ENCODE results near the gene IL33.
A peak's percentile ranks its signal among the peaks of the same experiment; 100 is the strongest.

IL33 gene

GRCh38 chr9:6271508-6272228 is 56.1 kb downstream of the IL33 start:
- DNase-seq (ENCODE audit: low read depth) = no peak
- no peak overlapping the region for H3K4me3 ChIP-seq (ENCODE audit: control insufficient read depth, low read depth, low read length)
- TF ChIP-seq, protein P1, sequence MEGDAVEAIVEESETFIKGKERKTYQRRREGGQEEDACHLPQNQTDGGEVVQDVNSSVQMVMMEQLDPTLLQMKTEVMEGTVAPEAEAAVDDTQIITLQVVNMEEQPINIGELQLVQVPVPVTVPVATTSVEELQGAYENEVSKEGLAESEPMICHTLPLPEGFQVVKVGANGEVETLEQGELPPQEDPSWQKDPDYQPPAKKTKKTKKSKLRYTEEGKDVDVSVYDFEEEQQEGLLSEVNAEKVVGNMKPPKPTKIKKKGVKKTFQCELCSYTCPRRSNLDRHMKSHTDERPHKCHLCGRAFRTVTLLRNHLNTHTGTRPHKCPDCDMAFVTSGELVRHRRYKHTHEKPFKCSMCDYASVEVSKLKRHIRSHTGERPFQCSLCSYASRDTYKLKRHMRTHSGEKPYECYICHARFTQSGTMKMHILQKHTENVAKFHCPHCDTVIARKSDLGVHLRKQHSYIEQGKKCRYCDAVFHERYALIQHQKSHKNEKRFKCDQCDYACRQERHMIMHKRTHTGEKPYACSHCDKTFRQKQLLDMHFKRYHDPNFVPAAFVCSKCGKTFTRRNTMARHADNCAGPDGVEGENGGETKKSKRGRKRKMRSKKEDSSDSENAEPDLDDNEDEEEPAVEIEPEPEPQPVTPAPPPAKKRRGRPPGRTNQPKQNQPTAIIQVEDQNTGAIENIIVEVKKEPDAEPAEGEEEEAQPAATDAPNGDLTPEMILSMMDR (IDR thresholded peaks at IDR 0.05; ENCODE audit: control insufficient read depth, insufficient read depth, low read depth, low read length, missing control alignments) = no peak

DNA sequence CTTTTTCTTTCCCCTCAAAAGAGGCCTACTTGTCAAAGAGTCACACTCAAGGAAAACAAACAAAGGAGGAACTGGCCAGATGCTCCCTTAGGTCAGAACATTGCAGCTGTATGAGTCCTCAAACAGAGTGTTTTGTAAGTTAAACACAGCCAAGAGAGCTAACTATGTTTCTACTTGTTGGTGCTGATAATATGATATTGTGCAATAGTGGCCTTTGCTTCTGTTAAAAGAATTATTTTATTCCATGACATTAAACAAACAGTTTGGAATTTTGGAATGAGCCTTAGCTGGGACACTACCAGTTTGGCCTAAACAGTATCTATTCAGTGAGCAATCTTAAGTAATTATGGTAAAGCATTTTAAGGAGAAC is 56.6 kb downstream of the IL33 start:
- TF ChIP-seq, protein P1 (IDR thresholded peaks at IDR 0.05; ENCODE audit: control insufficient read depth, insufficient read depth, low read depth, low read length, missing control alignments) = no peak
- no peak overlapping the region for H3K4me3 ChIP-seq (ENCODE audit: control insufficient read depth, low read depth, low read length)
- peak; percentile 90 for DNase-seq (ENCODE audit: low read depth)

DNA sequence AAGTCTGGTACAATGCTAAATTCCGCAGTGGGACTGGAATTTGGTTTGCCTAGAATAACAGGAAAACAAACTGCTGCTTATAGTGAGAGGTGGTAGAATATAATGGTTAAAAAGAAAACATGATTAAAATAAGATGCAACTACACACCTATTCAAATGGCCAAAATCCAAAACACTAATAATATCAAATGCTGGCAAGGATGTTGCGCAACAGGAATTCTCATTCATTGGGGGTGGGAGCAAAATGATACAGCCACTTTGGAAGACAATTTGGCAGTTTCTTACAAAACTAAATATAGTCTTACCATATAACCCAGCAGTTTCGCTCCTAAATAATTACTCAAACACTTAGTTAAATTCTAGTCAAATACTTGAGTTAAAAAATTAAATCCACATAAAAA is 61.8 kb downstream of the IL33 start:
- no peak overlapping the region for H3K4me3 ChIP-seq (ENCODE audit: control insufficient read depth, low read depth, low read length)
- TF ChIP-seq, protein P1 (IDR thresholded peaks at IDR 0.05; ENCODE audit: control insufficient read depth, insufficient read depth, low read depth, low read length, missing control alignments) = no peak
- no peak for DNase-seq (ENCODE audit: low read depth)

GRCh38 chr9:6301858-6302257 is 86.3 kb downstream of the IL33 start:
- TF ChIP-seq, protein P1 (IDR thresholded peaks at IDR 0.05; ENCODE audit: control insufficient read depth, insufficient read depth, low read depth, low read length, missing control alignments) = no peak
- H3K4me3 ChIP-seq (ENCODE audit: control insufficient read depth, low read depth, low read length) = no peak overlapping the region
- DNase-seq (ENCODE audit: low read depth) = no peak

- TF ChIP-seq, protein P1 (IDR thresholded peaks at IDR 0.05; ENCODE audit: control insufficient read depth, insufficient read depth, low read depth, low read length, missing control alignments) = no peak
- H3K4me3 ChIP-seq (ENCODE audit: control insufficient read depth, low read depth, low read length) = no peak overlapping the region
- DNase-seq (ENCODE audit: low read depth) = no peak
These were observed 86.8 kb downstream of the IL33 start for GRCh38 chr9:6302417-6302816.

- no peak for DNase-seq (ENCODE audit: low read depth)
These were observed 88.6 kb downstream of the IL33 start for GRCh38 chr9:6304232-6304631.

More at GRCh38 chr9:6304232-6304631, 88.6 kb downstream of the IL33 start:
- H3K4me3 ChIP-seq (ENCODE audit: control insufficient read depth, low read depth, low read length) = no peak overlapping the region
- TF ChIP-seq, protein P1 (IDR thresholded peaks at IDR 0.05; ENCODE audit: control insufficient read depth, insufficient read depth, low read depth, low read length, missing control alignments) = no peak
